Suppressor macrophage treated with lipopolysaccharide for 1 hour (primary cell): Measurements from ENCODE around the gene COMMD10.
"Not testable (repeated sequence)": the region's sequence is repeated elsewhere in the genome, so short reads cannot be mapped to it uniquely, and the experiment has no call there.

Experiments used
- DNase-seq, 3 donors: peaks; one replicate each; pipeline ENCODE4 v3.0.0-alpha.2; 2020 to 2022

The COMMD10 gene

GRCh38 chr5:116084871-116085715, at the start of gene COMMD10:
Gene COMMD10, plus strand, starts transcription at chr5:116085025.
- peak; percentile 81 to 92 (median 84) for DNase-seq

GRCh38 chr5:116035123-116035522, 49.7 kb upstream of the COMMD10 start:
- peak in 2 of 3 donors; percentile 3 to 5 for DNase-seq

GRCh38 chr5:116037236-116037822, 47.5 kb upstream of the COMMD10 start:
- no peak for DNase-seq

- DNase-seq: peak; percentile 24 to 51 (median 27)
These were observed 46.0 kb upstream of the COMMD10 start for GRCh38 chr5:116038817-116039216.

- DNase-seq: no peak
These were observed 42.5 kb upstream of the COMMD10 start for GRCh38 chr5:116042375-116042774.

GRCh38 chr5:116044073-116044472, 40.8 kb upstream of the COMMD10 start:
- DNase-seq: no peak

GRCh38 chr5:116045821-116046220, 39.0 kb upstream of the COMMD10 start:
- no peak for DNase-seq

GRCh38 chr5:116046261-116046660, 38.6 kb upstream of the COMMD10 start:
- no peak for DNase-seq

GRCh38 chr5:116046823-116047222, 38.0 kb upstream of the COMMD10 start:
- no peak for DNase-seq

GRCh38 chr5:116058346-116058936, 26.4 kb upstream of the COMMD10 start:
- DNase-seq: peak in 1 of 3 donors; percentile 38

GRCh38 chr5:116062352-116062751, 22.5 kb upstream of the COMMD10 start:
- DNase-seq: peak in 1 of 3 donors; percentile 12

GRCh38 chr5:116063950-116064349, 20.9 kb upstream of the COMMD10 start:
- DNase-seq: peak in 1 of 3 donors; percentile 4

- DNase-seq: peak; percentile 71 to 83 (median 83)
These were observed 16.7 kb upstream of the COMMD10 start for GRCh38 chr5:116068028-116068632.

GRCh38 chr5:116071211-116071610, 13.6 kb upstream of the COMMD10 start:
- no peak for DNase-seq

- peak; percentile 13 to 36 (median 18) for DNase-seq
These were observed 9.5 kb upstream of the COMMD10 start for GRCh38 chr5:116075191-116075831.

GRCh38 chr5:116076496-116076895, 8.3 kb upstream of the COMMD10 start:
- peak; percentile 73 to 87 (median 84) for DNase-seq

- DNase-seq: no peak
These were observed 6.6 kb upstream of the COMMD10 start for GRCh38 chr5:116078199-116078598.

- DNase-seq: peak in 1 of 3 donors; percentile 12
These were observed 536 bp upstream of the COMMD10 start for GRCh38 chr5:116084287-116084691.

GRCh38 chr5:116086309-116086708, 1.5 kb downstream of the COMMD10 start:
- DNase-seq: not testable (repeated sequence)

GRCh38 chr5:116088062-116088461, 3.2 kb downstream of the COMMD10 start:
- DNase-seq: no peak

GRCh38 chr5:116090302-116090701, 5.5 kb downstream of the COMMD10 start:
- DNase-seq: no peak

- DNase-seq: peak in 2 of 3 donors; percentile 30 to 40
These were observed 6.6 kb downstream of the COMMD10 start for GRCh38 chr5:116091416-116091815.

GRCh38 chr5:116097301-116097700, 12.5 kb downstream of the COMMD10 start:
- DNase-seq: no peak
